Loucy (cell line): ENCODE data around the gene KCNIP3.
A peak's percentile ranks its signal among the peaks of the same experiment; 100 is the strongest.

Source experiments
- H2AFZ ChIP-seq: fragments of 200-600 bp; sonication (generic); 2 replicates; pipeline ENCODE4 v1.6.0; 2016; ENCODE audit warnings: antibody characterized with exemption, mild to moderate bottlenecking, low read length, moderate library complexity
- H3F3A ChIP-seq: fragments of 200-600 bp; 2 replicates; pipeline ENCODE4 v1.6.0; 2016; ENCODE audit warnings: antibody characterized with exemption, low read depth, mild to moderate bottlenecking
- H3K27me3 ChIP-seq: fragments of 200-600 bp; sonication (generic); 2 replicates; pipeline ENCODE4 v1.6.1; 2014; ENCODE audit warnings: low read length, mild to moderate bottlenecking; ENCODE audit not compliant: insufficient read depth, poor library complexity, severe bottlenecking
- H3K36me3 ChIP-seq: fragments of 200-600 bp; sonication (generic); 2 replicates; pipeline ENCODE4 v1.6.1; 2016; ENCODE audit warnings: low read length; ENCODE audit not compliant: insufficient read depth
- H3K4me1 ChIP-seq: fragments of 200-600 bp; sonication (generic); 2 replicates; pipeline ENCODE4 v1.5.1; 2014; ENCODE audit warnings: low read length, mild to moderate bottlenecking; ENCODE audit not compliant: insufficient read depth, poor library complexity, severe bottlenecking
- H3K4me2 ChIP-seq: fragments of 200-600 bp; sonication (generic); 2 replicates; pipeline ENCODE4 v1.6.0; 2014; ENCODE audit warnings: antibody characterized with exemption, low read length, low read depth, mild to moderate bottlenecking; ENCODE audit not compliant: poor library complexity, severe bottlenecking
- H3K4me3 ChIP-seq: fragments of 200-600 bp; sonication (generic); 2 replicates; pipeline ENCODE4 v1.5.1; 2014; ENCODE audit warnings: low read length, mild to moderate bottlenecking, mixed read lengths; ENCODE audit not compliant: poor library complexity, severe bottlenecking
- H3K79me2 ChIP-seq: fragments of 200-600 bp; sonication (generic); 2 replicates; pipeline ENCODE4 v1.6.1; 2014; ENCODE audit warnings: low read length; ENCODE audit not compliant: insufficient read depth
- H3K9ac ChIP-seq: fragments of 200-600 bp; sonication (generic); 2 replicates; pipeline ENCODE4 v1.6.0; 2014; ENCODE audit warnings: mild to moderate bottlenecking, low read depth, low read length, moderate library complexity; ENCODE audit not compliant: poor library complexity, severe bottlenecking
- H3K9me2 ChIP-seq: fragments of 200-600 bp; sonication (generic); replicated peaks from 2 replicates; pipeline ENCODE4 v1.6.1; 2016; ENCODE audit warnings: low read depth, low read length, mixed read lengths
- H3K9me3 ChIP-seq: fragments of 200-600 bp; sonication (generic); 2 replicates; pipeline ENCODE4 v1.6.1; 2014; ENCODE audit warnings: mild to moderate bottlenecking, antibody characterized with exemption, low read length, low read depth; ENCODE audit not compliant: insufficient read depth
- H4K20me1 ChIP-seq: fragments of 200-600 bp; sonication (generic); 2 replicates; pipeline ENCODE4 v1.6.0; 2014; ENCODE audit warnings: antibody characterized with exemption, low read length, mild to moderate bottlenecking; ENCODE audit not compliant: insufficient read depth, poor library complexity, severe bottlenecking
- EZH2phosphoT487 ChIP-seq: fragments of 200-600 bp; IDR thresholded peaks from 2 replicates; pipeline ENCODE4 v1.6.1; 2018; ENCODE audit warnings: antibody characterized with exemption, mild to moderate bottlenecking, moderate library complexity, borderline replicate concordance
- TF ChIP-seq, protein P1 (sequence below): fragments of 200-600 bp; sonication (generic); conservative IDR thresholded peaks from 2 replicates; pipeline ENCODE4 v1.5.1; 2014; ENCODE audit warnings: mild to moderate bottlenecking, antibody characterized with exemption, low read length

The KCNIP3 gene

DNA sequence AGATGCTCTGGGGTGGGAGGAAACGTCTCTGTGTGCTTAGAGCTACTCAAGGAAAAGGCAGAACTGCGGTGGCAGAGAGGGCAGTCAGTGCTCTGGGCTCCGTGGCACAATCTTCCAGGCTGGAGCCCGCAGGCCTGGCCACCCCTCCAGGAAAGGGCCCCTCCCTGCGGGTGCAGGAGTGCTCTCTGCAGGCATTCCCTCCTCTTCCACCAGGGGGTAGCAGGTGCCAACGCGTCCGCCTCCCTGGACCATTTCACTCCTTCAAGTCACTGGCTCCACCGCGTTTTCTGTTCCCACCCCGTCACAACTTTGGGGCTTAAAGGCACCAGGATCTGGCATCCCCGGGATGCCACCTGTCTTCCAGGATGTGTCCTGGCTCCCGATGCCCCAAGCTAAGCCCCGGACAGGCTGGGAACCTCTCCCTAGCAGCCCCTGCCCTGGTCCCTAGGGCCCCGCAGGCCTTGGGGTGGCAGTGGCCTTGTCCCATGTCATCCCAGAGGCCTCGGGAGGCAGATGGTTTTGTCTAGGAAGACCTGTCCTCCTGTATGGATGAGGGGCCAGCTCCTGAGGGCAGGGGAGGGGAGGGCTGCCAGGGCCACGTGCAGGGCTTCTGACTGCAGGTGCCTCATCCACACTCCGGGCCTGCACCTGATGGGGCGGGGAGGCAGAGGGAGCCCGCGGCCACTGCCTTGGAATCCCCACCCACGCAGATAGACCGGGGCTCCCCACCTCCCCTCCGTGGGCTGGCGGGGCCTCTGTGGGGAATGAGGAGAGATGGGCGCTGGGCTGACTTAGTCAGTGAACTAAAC is 26.4 kb downstream of the KCNIP3 start:
- Histone ChIP-seq H3K36me3 (no peaks in the 10 kb centered on the region), H3F3A (no peaks in the 10 kb centered on the region), H3K9me2 (no peaks in the 10 kb centered on the region), H3K4me2 (no peak overlapping the region), H3K9me3 (no peaks in the 10 kb centered on the region), H3K4me3 (no peak overlapping the region), H4K20me1 (no peaks in the 10 kb centered on the region), H3K9ac (no peak overlapping the region), H3K79me2 (no peaks in the 10 kb centered on the region), H3K27me3 (no peaks in the 10 kb centered on the region), H2AFZ (no peak overlapping the region), H3K4me1 (no peaks in the 10 kb centered on the region)
- TF ChIP-seq, protein P1, sequence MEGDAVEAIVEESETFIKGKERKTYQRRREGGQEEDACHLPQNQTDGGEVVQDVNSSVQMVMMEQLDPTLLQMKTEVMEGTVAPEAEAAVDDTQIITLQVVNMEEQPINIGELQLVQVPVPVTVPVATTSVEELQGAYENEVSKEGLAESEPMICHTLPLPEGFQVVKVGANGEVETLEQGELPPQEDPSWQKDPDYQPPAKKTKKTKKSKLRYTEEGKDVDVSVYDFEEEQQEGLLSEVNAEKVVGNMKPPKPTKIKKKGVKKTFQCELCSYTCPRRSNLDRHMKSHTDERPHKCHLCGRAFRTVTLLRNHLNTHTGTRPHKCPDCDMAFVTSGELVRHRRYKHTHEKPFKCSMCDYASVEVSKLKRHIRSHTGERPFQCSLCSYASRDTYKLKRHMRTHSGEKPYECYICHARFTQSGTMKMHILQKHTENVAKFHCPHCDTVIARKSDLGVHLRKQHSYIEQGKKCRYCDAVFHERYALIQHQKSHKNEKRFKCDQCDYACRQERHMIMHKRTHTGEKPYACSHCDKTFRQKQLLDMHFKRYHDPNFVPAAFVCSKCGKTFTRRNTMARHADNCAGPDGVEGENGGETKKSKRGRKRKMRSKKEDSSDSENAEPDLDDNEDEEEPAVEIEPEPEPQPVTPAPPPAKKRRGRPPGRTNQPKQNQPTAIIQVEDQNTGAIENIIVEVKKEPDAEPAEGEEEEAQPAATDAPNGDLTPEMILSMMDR: peak; percentile 56
- no peak for TF ChIP-seq EZH2phosphoT487

DNA sequence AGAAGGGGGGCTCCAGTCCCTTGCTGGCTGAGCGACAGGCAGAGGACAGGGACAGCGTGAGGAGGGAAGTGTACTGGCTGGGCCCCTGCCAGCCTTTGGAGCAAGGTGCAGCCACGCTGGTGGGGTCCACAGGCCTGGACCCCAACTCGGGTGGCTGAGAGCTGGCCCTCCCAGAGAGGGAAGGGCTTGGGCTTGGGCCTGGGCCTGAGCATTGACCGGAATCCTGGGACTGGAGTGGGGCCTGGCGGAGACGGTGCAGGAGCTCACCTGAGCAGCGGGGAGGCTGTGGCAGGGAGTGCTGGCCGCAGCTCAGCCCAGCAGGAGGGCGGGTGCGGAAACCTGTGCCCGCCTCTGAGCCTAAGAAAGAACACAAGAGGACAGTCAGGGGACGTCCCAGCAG is 27.9 kb downstream of the KCNIP3 start:
- Histone ChIP-seq H3K79me2 (no peaks in the 10 kb centered on the region), H2AFZ (no peak overlapping the region), H3K27me3 (no peaks in the 10 kb centered on the region), H3K36me3 (no peaks in the 10 kb centered on the region), H3K4me3 (no peak overlapping the region), H3F3A (no peaks in the 10 kb centered on the region), H4K20me1 (no peaks in the 10 kb centered on the region), H3K4me2 (no peak overlapping the region), H3K9me2 (no peaks in the 10 kb centered on the region), H3K9me3 (no peaks in the 10 kb centered on the region), H3K4me1 (no peaks in the 10 kb centered on the region), H3K9ac (no peak overlapping the region)
- TF ChIP-seq, protein P1: no peak
- no peak for TF ChIP-seq EZH2phosphoT487

DNA sequence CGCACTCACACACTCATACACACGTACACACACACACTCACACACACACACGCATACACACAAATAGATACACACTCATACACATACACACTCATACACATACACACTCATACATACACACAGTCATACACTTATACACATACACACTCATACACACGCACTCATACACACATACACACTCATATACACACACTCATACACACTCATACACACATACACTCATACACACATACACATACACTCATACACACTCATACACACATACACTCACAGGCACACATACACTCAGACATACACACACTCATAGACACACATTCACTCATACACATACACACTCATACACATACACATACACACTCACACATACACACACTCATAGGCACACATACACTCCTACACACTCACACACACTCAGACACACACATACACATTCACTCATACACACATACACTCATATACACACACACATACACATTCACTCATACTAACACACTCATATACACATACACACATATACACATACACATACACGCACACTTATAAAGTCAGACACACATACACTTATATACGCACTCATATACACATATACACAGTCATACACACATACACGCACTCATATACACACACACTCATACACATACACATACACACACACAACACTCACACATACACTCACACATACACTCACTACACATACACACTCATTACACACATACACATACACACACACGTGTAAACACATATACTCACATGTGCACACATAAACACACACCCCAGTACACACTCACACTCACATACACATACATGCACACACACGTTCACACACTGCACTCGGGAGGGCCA is 28.7 kb downstream of the KCNIP3 start:
- no peaks in the 10 kb centered on the region for H3K9me3 ChIP-seq
- no peak overlapping the region for H3K9ac ChIP-seq
- no peak overlapping the region for H2AFZ ChIP-seq
- H3F3A ChIP-seq: no peaks in the 10 kb centered on the region
- H3K4me1 ChIP-seq: no peaks in the 10 kb centered on the region
- H3K79me2 ChIP-seq: no peaks in the 10 kb centered on the region
- no peaks in the 10 kb centered on the region for H3K27me3 ChIP-seq
- no peaks in the 10 kb centered on the region for H4K20me1 ChIP-seq
- no peaks in the 10 kb centered on the region for H3K9me2 ChIP-seq
- no peak overlapping the region for H3K4me2 ChIP-seq
- H3K4me3 ChIP-seq: no peak overlapping the region
- no peaks in the 10 kb centered on the region for H3K36me3 ChIP-seq
- TF ChIP-seq, protein P1: no peak
- TF ChIP-seq EZH2phosphoT487: no peak
